ENCODE measurements around the gene MRO. TPM values are rescaled to one million over a fixed set of nuclear protein-coding genes. Genes with fewer than 3 reads are reported as not detected.

Gene MRO
- total and polyA plus RNA-seq, 2 of the 4 experiments (the other 2 are of a cell fraction): not detected

- H3K18ac ChIP-seq (ENCODE audit: low read depth, low read length): no peak overlapping the region
- no peak overlapping the region for H3K23ac ChIP-seq (ENCODE audit: low read depth, low read length)
- H2BK20ac ChIP-seq (ENCODE audit: low read depth, low read length): no peak overlapping the region
- in situ Hi-C loops (cut with MboI; ENCODE audit: low sequenced_read_pairs): no loop called here
- intact Hi-C loops (cut with micrococcal nuclease): no loop called here
- no peak overlapping the region for H2AFZ ChIP-seq (replicated peaks; ENCODE audit: low read length, poor library complexity)
- no peak overlapping the region for H3K4ac ChIP-seq (ENCODE audit: low read depth, low read length)
- no peak overlapping the region for H3K27ac ChIP-seq (ENCODE audit: insufficient read depth, low read length)
- H3K4me1 ChIP-seq (ENCODE audit: control insufficient read depth, insufficient read depth, low read length): no peaks in the 10 kb centered on the region
- dilution Hi-C loops (cut with HindIII; ENCODE audit: low sequenced_read_pairs, unreplicated experiment): no loop called here
- H4K8ac ChIP-seq (ENCODE audit: low read depth in 2 of 2, low read length in 2 of 2): no peak overlapping the region
- H3K36me3 ChIP-seq (ENCODE audit: control insufficient read depth, insufficient read depth, low read length): no peaks in the 10 kb centered on the region
- H3K79me1 ChIP-seq (ENCODE audit: low read depth in 1 of 2, low read length in 2 of 2): no peaks in the 10 kb centered on the region
- no peak overlapping the region for H2AK9ac ChIP-seq (replicated peaks; ENCODE audit: low read depth, low read length, poor library complexity)
- no peak overlapping the region for H3K4me3 ChIP-seq (ENCODE audit: insufficient read depth, low read depth, low read length)
- DNase-seq (no peak), ATAC-seq (ENCODE audit: low read depth) (no peak)
- H3K27me3 ChIP-seq (ENCODE audit: control insufficient read depth, insufficient read depth, low read length): no peaks in the 10 kb centered on the region
- no peak for TF ChIP-seq CEBPB (IDR thresholded peaks at IDR 0.05; ENCODE audit: low read depth, low read length)
- no peak for TF ChIP-seq RAD21 (IDR thresholded peaks at IDR 0.05; ENCODE audit: low read length)
- no peak for TF ChIP-seq MAZ (IDR thresholded peaks at IDR 0.05; ENCODE audit: borderline replicate concordance, low read depth, low read length)
- no peak for TF ChIP-seq USF2 (IDR thresholded peaks at IDR 0.05; ENCODE audit: low read depth, low read length)
- TF ChIP-seq RCOR1 (IDR thresholded peaks at IDR 0.05; ENCODE audit: insufficient replicate concordance, low read length): no peak
- TF ChIP-seq ELK1 (IDR thresholded peaks at IDR 0.05; ENCODE audit: borderline replicate concordance, low read depth, low read length): no peak
- TF ChIP-seq SMC3 (IDR thresholded peaks at IDR 0.05; ENCODE audit: low read depth, low read length): no peak
- no peak for TF ChIP-seq FOS (IDR thresholded peaks at IDR 0.05; ENCODE audit: low read depth, low read length)
- TF ChIP-seq POLR2A (IDR thresholded peaks at IDR 0.05; ENCODE audit: low read depth, low read length): no peak
- no peak for TF ChIP-seq NFE2L2 (IDR thresholded peaks at IDR 0.05; ENCODE audit: low read depth, low read length)
- no peak for TF ChIP-seq RFX5 (IDR thresholded peaks at IDR 0.05; ENCODE audit: low read depth, low read length)
- TF ChIP-seq CHD1 (IDR thresholded peaks at IDR 0.05; ENCODE audit: low read depth, low read length): no peak
- no peak for TF ChIP-seq MXI1 (IDR thresholded peaks at IDR 0.05; ENCODE audit: borderline replicate concordance, low read depth, low read length)
- TF ChIP-seq MAFK (IDR thresholded peaks at IDR 0.05; ENCODE audit: low read depth, low read length): no peak
- TF ChIP-seq CTCF (conservative IDR thresholded peaks at IDR 0.05; ENCODE audit: low read depth, low read length): no peak
- no peak for TF ChIP-seq BHLHE40 (IDR thresholded peaks at IDR 0.05; ENCODE audit: low read depth, low read length)
- H2BK5ac ChIP-seq (ENCODE audit: low read depth, low read length, poor library complexity, severe bottlenecking): no peak overlapping the region
- no peaks in the 10 kb centered on the region for H3K9me1 ChIP-seq (ENCODE audit: insufficient read depth, low read length)
- CTCF ChIA-PET: no interaction called here
- no peak overlapping the region for H4K5ac ChIP-seq (ENCODE audit: low read depth, low read length)
- H2AK5ac ChIP-seq (ENCODE audit: low read depth, low read length): no peak overlapping the region
- no peak overlapping the region for H4K91ac ChIP-seq (ENCODE audit: insufficient read depth, low read depth, low read length)
- no peak overlapping the region for H2BK15ac ChIP-seq (ENCODE audit: low read depth, low read length)
- H3K56ac ChIP-seq (ENCODE audit: extremely low read depth, insufficient read depth, low read length): no peak overlapping the region
- WGBS, 2 experiments (ENCODE audit: extremely low coverage in 2 of 2, insufficient read length in 1 of 2): no CpG with 5 or more reads among the region's 1 CpG
- H3K4me2 ChIP-seq (ENCODE audit: low read depth, low read length): no peak overlapping the region
- H3K9me3 ChIP-seq (ENCODE audit: control insufficient read depth, insufficient read depth, low read length): no peaks in the 10 kb centered on the region
- H2BK120ac ChIP-seq (ENCODE audit: low read depth, low read length): no peak overlapping the region
- BruUV-seq (replicated peaks): no TSS peak
- H3K14ac ChIP-seq (replicated peaks; ENCODE audit: low read depth, low read length): no peak overlapping the region
- no peak overlapping the region for H3K9ac ChIP-seq (ENCODE audit: low read depth, low read length)
- no peaks in the 10 kb centered on the region for H4K20me1 ChIP-seq (ENCODE audit: insufficient read depth, low read length)
- POLR2A ChIA-PET (ENCODE audit: unreplicated experiment): no interaction called here
Observed at GRCh38 chr18:50751947-50752346, 67.9 kb downstream of the MRO start.
